Ammon's horn (tissue), 1 donor: Measurements from ENCODE around the gene BACE1-AS.
"Not testable (repeated sequence)": the region's sequence is repeated elsewhere in the genome, so short reads cannot be mapped to it uniquely, and the experiment has no call there.

ENCODE experiments used
- DNase-seq: peaks from one replicate; pipeline ENCODE4 v3.0.0-alpha.2; 2016; ENCODE audit warnings: low spot score

BACE1-AS gene

DNA sequence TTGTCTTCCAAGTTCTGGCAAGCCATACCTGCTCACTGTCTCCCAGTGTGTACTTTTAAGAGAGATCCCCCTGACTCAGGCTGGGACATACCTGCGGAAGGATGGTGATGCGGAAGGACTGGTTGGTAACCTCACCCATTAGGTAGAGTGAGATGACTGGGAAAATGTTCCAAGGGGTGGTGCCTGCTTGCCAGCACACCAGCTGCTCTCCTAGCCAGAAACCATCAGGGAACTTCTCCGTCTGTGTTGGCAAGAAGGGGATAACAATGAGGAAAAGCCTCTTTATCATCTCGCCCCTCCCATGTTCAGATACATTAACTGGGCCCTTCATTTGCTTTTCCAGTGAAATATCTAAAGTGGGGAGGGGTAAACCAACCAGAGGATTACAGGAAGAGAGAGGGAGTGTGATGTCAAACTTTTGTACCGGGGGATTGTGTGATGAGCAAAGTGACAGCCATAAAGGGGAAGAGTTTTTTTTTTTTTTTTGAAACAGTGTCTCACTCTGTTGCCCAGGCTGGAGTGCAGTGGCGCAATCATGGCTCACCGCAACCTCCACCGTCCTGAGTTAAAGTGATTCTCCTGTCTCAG, at the start of gene BACE1-AS:
TSS of gene BACE1-AS (plus strand) at position 538 of the 588 bp plus-strand sequence.
- no peak for DNase-seq

DNA sequence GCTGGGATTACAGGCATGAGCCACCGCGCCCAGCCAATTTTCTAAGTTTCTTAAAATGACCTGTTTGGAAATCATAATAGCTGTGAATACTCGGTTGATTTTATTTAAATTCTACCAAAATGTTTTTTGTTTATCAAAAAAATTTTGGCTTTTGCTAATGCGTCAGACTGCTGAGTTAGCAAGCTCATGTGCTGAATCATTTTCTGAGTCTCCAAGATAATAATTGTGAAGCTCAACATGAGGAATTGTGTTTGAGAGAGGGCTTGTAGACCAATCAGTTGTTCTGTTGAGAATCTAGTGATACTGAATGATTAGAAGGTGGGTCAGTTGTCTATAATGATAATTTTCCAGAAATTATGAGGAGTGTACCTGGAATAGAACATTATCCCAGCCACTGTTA, 42.8 kb upstream of the BACE1-AS start:
- DNase-seq: no peak

DNA sequence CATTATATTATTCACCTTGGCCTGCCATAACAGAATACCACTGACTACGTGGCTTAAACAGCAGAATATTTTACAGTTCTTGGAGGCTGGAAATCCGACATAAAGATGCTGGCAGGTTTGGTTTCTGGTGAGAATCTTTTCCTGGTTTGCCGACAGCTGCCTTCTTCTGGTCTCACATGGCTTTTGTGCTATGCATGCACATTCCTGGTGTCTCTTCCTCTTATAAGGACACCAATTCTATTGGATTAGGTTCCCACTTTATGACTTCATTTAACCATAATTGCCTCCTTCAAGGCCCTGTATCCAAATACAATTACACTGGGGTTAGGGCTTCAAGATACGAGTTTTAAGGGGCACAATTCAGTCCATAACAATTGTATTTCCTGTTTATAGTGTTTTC, 41.6 kb upstream of the BACE1-AS start:
- no peak for DNase-seq

DNA sequence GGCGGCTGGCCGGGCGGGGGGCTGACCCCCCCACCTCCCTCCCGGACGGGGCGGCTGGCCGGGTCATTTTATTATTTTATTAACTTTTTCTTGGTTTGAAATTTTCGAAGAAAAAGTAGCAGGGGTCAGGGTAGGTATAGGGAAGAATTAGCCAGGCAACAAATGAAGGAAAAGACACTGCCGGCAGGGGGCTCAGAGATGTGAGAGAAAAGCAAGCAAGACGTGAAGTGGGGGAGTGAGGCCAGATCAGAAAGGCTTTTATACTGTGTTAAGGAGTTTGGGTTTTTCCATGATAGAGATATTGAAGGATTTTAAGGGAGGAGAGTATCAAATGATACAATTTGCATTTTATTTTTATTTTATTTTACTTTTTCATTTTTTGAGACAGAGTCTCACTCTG, 39.6 kb upstream of the BACE1-AS start:
- DNase-seq: no peak

DNA sequence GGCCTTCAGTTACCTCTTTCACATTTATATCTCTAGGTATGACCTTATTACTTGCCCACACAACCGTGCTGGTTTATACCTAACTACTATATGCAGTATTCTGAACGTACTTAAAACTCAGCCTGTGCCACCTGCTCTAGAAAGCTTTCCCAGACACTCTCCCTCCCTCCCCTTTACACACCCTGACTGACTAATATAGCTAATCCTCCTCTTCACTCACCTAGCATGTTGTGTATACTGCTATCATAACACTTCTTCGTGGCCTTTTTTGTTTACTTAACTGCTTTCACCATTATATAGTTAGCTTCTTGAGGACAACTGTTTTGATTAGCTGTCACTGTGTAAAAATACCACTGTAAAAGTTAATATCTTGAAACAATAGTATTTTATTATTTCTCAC, 35.2 kb upstream of the BACE1-AS start:
- DNase-seq: no peak

DNA sequence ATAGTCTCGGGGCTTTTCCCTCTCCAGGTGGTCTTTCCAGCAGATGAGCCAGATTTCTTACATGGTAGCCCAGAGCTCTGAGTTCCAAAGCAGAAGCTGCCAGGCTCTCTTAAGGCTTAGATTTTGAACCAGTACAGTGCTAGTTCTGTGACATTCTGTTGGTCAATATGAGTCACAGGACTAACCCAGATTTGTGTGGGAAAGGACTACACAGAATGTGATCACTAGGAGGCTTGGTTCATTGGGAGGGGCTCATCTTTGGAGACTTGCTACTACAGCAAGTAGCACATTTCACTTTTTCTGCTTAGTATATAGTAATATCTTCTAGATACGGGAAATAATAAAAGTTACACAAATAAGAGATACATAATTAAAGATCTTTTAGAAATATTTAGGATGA, 34.6 kb upstream of the BACE1-AS start:
- no peak for DNase-seq

DNA sequence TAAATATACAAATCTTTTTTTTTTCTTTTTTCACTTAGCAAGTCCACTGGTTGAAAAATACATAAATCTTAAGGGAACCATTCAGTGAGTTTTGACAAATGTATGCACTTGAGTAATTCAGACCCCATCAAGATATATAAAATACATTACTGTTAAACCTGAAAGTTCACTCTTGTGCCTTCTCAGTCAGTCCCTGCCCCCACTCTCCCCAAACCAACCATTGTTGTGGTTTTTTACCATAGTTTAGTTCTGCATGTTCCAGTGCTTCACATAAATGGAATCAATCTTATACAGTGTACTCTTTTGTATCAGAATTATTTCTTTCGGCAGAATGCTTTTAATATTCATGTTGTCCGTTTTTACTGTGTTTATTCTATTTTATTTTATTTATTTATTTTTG, 32.6 kb upstream of the BACE1-AS start:
- DNase-seq: no peak

DNA sequence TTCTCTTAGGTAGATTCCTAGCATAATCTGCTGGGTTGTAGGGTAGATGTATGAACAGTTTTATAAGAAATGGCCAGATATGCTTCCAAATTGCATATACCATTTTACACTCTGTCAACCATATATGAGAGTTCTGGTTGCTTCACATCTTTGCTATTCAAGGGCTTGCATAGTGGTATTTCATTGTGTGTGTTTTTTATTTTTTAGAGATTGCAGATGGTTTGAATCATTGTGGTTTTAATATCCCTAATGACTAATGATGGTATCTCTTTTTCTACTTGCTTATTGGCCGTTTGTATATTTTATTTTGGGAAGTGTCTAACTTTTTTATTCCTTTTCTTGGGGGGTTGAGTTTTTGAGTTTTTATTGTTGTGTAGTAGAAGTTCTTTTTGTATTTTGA, 31.7 kb upstream of the BACE1-AS start:
- DNase-seq: no peak

DNA sequence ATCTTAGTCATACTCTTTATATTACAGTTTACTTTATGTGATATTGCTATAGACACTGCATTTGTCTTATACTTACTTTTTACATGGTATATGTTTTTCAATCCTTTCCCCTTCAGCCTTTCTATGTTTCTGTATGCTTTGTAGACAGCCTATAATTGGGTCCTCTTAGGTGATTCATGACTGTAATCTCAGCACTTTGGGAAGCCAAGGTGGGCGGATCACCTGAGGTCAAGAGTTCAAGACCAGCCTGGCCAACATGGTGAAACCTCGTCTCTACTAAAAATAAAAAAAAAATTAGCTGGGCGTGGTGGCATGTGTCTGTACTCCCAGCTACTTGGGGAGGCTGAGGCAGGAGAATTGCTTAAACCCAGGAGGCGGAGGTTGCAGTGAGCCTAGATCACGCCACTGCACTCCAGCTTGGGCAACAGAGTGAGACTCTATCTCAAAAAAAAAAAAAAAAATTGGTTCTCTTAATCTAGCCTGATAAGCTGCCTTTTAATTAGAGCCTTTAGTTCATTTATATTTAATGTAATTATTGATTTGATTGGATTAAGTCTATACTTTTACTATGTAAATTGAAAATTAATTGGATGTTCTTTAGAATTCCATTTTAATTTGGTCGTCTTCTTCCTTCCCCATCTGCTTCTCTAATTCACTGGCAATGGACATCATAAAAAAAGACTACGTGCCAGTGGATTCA, 26.4 kb upstream of the BACE1-AS start:
- DNase-seq: not testable (repeated sequence)

DNA sequence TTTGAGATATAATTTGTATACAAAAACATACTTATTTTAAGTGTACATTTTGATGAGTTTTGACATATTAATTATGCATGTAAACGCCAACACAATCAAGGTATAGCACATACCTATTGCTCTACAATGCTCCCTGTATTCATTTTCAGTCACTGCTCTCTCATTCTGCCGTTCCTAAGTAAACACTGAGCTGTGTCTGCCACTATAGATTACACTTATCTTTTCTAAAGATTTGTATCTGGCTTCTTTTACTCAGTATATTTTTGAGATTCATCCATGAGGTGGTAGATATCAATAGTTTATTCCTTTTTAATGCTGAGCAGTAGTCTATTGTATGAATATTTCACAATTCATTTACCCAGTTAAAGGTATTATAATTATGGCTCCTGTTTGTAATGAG, 25.4 kb upstream of the BACE1-AS start:
- no peak for DNase-seq

DNA sequence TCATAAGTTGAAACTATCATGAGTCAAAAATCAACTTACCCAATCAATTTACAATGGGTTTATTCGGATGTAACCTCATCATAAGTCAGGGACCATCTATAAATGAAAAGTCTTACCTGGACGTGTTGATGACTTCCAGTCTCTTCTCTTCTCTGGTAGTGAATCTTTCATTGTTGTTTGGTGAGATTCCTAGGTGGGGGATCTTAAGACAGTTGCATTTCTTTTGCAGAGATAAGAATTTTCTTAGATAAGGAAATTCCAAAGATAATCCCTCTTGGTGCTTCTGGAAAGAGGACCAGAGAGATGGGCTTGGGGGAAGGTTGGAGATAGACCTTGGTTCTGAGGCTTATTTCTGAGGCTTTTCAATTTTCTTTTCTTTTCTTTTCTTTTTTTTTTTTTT, 21.3 kb upstream of the BACE1-AS start:
- DNase-seq: no peak

DNA sequence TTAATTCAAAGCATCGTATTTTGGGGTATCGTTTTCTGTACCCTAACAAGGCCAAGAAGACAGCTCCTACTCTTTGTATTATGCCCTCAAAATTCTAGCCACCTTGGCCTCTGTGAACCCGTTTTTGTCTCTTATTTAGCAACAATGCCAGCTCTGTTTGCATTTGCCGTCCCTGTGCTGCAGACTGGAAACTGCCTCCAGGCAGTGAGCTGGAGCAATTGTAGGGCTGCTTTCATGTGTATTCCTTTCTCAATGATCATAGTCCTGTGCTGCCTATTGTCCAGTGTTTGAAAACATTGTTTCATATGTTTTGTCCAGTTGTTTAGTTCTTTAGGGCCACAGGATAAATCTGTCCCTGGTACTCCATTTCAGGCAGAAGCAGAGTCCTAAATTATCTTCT, 19.9 kb upstream of the BACE1-AS start:
- no peak for DNase-seq

DNA sequence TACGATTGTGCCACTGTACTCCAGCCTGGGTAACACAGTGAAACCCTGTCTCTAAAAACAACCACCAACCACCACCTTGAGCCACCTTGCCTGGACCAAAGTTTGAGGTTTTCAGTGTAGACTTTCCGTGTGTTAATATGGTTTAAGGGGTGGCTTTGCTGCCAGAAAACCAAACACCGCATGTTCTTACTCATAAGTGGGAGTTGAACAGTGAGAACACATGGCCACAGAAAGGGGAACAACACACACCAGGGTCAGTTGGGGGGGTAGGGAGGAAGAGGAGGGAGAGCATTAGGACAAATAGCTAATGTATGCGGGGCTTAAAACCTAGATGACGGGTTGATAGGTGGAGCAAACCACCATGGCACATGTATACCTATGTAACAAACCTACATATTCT, 19.0 kb upstream of the BACE1-AS start:
- DNase-seq: not testable (repeated sequence)

DNA sequence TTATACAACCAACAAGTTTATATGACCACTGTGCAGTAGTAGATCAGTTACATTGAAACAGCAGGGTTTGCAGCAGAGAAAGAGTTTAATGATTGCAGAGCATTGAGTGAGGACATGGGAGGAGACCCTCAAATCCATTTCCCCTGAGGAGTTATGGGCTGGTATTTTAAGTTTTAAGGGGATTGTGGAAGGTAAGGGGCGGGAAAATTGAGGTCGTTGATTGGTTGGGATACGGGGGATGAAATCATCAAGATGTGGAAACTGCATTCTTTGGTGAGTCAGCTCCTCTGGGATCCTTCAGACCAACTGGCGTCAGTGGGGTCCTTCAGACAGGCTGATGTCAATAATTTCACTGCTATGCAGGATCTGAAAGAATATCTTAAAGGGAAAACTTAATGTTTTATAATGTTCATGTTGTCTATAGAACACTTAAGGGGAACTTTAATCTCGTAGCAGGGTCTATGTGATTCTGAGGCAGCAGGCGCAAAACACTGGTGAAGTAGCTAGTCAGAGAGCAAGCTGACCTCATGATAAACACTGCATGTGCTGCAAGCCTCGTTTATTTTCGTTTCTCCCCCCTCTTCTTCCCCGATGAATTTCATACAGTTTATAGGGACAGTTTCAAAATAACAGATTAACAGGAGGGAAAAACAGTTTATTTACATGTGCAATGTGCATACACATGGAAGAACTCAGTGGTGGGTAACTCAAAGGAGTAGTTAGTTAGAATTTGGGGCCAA, 17.4 kb upstream of the BACE1-AS start:
- no peak for DNase-seq

DNA sequence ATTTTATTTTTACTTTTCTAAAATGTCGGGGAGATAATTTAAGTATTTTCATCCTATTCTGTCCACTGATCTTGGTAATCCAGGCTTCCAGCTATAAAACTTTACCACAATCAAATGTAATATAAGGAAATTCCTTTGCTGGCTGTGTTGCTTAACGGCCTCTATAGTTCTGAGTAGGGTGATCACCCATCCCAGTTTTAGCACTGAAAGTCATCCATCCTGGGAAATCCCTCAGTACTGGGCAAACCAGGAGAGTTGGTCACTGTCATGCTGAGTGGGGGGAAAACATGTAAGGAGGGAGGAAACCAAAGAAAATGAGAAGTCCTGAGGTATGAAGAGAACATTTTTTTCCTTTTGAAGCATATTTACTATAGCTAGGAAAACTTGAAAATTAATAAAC, 12.8 kb upstream of the BACE1-AS start:
- DNase-seq: no peak

DNA sequence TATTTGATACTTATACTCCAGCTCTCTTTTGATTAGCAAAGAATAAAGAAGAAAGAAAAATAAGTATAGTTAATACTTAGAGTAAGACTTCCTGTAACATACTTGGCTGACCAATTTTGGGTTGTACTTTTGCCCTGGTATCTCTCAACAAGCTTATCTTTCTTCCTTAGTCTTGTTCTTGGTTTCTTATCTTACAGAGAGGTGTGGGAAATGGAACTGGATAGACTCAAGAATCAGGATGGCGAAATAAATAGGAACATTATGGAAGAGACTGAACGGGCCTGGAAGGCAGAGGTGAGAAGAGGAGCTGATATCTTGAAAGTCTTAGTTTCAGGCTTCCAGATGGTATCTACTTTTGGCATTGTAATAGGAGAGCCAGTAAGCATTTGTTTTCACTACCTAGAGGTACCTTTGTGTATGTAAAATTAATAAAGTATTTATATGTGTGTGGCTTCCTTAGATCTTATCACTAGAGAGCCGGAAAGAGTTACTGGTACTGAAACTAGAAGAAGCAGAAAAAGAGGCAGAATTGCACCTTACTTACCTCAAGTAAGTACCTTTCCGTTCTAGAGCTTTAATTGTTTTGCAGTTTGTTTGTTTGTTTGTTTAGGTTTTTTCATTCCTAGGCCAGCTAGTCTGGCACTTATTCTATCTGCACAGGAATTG, 11.3 kb upstream of the BACE1-AS start:
- DNase-seq: no peak

DNA sequence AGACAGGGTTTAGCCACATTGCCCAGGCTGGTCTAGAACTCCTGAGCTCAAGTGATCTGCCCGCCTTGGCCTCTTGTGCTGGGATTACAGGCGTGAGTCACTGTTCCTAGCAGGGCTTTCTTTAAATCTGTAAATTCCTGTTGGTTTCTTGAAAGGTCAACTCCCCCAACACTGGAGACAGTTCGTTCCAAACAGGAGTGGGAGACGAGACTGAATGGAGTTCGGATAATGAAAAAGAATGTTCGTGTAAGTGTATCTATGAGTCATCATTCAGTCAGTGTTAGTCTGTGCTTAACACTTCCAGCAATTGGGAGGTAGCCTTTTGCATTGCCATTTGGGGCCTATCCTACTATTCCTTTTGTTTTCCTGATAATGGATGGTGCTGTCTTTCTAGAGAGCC, 10.0 kb upstream of the BACE1-AS start:
- peak; percentile 51 for DNase-seq

DNA sequence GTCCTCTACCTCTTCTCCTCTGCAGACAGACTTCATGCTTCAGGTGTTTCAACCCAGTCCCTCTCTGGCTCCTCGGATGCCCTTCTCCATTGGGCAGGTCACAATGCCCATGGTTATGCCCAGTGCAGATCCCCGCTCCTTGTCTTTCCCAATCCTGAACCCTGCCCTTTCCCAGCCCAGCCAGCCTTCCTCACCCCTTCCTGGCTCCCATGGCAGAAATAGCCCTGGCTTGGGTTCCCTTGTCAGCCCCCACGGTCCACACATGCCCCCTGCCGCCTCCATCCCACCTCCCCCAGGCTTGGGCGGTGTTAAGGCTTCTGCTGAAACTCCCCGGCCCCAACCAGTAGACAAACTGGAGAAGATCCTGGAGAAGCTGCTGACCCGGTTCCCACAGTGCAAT, 9.3 kb upstream of the BACE1-AS start:
- no peak for DNase-seq

DNA sequence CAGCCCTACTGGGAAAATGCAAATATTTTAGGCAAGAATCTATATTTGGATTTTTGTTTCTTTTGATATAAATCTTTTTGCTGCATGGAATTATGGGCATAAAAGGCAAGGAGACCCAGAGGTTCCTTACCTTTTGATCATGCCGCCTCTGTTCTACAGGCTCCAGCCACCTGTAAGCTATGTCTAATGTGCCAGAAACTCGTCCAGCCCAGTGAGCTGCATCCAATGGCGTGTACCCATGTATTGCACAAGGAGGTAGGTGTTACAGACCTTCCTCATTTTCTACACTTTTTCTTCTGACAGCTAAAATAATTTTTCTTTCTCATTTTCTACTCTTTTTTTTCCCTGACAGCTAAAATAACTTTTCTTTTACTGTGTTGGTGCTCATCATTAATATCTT, 8.2 kb upstream of the BACE1-AS start:
- no peak for DNase-seq

DNA sequence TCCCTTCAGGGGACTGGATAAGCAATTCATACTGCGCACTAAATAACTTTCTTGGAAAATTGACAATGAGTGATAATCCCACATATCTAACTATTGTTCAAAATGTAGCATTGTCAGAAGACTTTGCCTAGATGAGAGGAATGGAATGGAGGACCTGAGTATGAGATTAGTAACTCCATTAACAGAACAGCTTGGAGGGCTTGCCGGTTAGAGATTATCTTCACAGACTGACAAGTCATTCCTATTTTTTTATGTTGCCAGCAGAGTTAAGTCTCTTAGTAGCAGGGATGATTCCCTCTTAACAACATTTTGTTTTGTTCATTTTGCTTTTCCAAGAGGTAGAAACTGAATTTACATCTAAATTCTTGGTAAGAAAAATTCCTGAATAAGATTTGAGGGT, 7.1 kb upstream of the BACE1-AS start:
- no peak for DNase-seq

DNA sequence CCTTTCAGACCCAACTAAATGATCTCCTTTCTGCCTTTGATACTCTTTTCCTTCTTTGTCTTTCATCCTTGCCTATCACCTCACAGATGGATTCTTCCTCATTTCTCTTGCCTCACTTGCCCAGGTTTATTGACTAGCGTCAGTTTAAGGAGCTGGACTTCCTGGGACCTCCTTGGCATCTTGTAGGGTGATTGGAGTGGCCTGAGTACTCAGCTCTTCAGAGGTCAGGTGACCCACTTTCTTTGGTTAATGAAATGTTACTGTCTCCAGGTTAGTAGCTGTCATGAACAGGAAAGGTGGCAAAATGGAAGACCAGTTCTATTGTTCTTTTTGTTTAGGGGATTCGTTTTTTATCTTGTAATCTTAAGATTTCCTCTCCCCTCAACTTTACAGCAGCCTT, 4.6 kb upstream of the BACE1-AS start:
- no peak for DNase-seq

DNA sequence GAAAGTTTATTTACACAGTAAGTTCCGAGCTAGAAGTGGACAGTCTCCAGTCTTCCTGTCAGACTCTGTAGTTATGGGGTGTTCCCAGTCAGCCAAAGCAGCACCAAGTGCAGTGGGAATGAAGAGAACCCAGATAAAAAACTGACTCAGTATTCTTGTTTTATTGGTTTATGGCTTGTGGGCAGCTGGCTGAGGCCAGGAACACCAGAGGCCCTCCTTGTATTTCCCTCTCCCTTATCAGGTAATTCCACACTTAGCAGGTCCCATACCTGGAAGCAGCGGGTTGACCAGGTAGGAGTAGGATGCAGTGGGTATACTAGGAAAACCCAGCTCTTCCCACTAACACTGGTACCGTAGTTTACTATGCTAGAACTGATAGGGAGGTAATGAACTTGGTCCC, 3.5 kb upstream of the BACE1-AS start:
- no peak for DNase-seq

DNA sequence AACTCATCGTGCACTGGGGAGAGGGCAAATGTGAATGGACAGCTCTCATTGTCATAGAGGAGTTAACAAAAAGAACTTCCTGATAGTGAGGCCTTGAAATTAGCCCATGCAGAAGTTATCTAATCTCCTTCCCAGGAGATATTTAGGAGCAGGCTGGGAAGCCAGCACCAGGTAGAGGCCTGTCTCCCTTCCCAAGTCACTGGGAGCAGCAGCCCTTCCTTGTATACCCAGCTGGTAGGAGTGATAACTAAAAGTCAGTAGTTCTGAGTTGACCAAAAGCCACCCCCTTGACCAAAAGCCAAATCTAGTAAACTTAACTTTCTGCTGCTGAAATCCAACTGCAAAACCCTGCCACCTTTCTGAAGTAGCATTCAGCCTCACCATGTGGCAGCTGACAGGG, 1.4 kb upstream of the BACE1-AS start:
- no peak for DNase-seq
